Measurements from ENCODE around the gene OR4N2.
"Not testable (repeated sequence)": the region's sequence is repeated elsewhere in the genome, so short reads cannot be mapped to it uniquely, and the experiment has no call there.

Gene OR4N2, protein sequence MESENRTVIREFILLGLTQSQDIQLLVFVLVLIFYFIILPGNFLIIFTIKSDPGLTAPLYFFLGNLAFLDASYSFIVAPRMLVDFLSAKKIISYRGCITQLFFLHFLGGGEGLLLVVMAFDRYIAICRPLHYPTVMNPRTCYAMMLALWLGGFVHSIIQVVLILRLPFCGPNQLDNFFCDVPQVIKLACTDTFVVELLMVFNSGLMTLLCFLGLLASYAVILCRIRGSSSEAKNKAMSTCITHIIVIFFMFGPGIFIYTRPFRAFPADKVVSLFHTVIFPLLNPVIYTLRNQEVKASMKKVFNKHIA

DNA sequence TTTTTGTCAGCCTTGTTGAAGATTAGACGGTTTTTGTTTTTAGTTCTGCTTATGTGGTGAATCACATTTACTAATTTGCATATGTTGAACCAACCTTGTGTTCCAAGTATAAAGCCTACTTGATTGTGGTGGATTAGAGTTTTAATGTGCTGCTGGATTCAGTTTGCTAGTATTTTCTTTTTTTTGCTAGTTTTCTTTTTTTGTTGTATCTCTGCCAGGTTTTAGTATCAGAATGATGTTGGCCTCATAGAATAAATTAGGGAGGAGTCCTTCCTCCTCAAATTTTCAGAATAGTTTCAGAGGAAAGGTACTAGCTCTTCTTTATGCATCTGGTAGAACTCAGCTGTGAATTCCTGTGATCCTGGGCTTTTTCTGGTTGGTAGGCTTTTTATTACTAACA lies at the start of gene OR4N2:
Gene OR4N2, plus strand, starts transcription at position 301 of the 400 bp plus-strand sequence. CDS start 23,679 bp downstream, outside the sequence.
- not testable (repeated sequence) for DNase-seq

DNA sequence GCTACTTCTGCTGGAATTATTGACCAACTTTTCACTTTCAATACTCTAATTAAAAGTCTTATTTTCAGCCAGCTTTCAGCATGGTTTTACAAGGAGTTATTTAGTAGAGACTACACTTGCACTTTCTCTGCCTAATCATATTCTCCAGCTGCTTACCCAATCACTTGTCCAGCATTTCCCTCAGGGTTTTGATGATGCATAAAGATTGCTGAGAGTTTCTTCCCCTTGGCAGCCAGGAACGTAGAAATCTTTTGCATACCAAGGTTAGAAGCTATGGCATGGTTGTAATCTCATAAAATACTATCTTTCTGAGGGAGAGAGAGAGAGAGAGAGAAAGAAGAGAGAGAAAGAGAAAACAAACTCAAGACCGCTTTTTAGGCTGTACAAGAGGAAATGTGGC lies 49.4 kb upstream of the OR4N2 start:
- no peak for DNase-seq

DNA sequence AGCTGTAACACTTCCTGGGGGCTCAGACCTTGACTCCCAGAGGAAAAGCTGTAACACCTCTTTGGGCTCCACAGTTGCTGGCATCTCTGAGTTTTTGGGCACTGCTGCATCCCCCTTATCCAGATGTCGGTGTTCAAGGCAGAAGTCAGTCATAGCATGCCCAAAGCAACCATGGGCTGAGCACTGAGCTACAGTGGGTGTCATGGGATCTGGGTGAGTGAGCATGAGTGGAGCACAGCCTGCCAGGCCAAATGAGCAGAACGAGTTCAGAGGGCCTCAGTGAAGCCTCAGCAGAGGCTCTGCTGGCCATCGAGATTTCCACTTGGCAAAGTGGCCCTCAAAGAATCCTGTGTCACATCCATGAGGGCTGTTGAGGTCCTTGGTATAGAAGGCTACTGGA lies 32.1 kb upstream of the OR4N2 start:
- not testable (repeated sequence) for DNase-seq

DNA sequence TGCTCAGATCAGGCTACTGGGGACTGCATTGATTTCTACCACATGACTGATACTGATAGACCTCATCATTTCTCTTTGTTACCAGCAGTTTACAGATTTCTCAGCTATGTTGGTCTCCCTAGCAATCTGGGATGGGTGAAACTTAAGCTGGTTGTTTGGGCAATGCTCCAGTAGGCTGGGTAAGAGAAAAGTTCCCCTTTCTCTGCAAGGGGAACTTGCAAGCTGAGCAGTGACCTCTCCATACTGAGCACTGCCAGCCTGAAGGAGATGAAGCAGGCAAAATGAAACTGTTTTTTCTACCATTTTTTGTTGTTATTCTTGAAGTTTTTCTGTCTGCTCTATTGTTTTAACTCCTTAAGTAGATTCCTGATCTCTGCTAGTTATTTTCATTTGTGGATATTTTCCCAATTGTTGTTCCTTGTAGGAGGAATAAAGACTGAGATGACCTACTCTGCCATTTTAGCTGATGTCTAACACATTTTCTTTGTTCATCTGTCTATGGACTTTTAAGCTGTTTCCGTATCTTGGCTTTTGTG lies 31.6 kb upstream of the OR4N2 start:
- DNase-seq: no peak

DNA sequence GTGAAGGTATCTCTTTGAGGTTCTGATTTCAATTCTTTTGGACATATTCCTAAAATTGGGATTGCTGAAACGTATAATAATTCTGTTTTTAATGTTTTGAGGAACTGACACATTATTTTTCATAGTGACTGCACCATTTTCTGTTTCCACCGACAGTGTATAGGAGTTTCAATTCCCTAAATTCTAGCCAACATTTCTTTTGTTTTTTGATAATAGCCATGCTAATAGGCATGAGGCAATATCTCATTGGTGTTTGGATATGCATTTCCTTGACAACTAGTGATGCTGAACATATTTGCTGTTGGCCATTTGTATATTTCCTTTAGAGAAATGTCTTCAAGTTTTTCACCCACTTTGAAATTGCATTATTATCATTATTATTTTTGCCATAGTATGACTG lies 31.1 kb upstream of the OR4N2 start:
- not testable (repeated sequence) for DNase-seq

DNA sequence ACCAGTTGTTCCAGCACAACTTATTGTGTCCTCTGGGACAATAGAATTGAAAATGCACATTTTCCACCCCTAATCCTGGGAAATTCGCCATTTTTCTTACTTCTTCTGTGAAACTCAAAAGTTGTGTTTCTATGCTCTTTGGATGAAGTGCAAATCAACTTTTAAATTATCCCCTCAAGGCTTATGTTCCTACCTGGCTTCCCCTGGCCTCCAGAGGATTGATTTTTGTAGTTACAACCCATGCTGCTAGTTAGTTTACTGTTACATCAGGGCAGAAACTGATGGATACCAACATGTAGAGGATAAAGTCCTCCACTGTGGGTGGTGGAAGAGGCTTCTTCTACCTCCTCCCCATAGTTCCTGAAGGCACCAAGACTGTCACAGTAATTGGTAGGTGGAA lies 30.4 kb upstream of the OR4N2 start, which contains the start of gene OR4M1:
Gene OR4M1, plus strand, starts transcription at position 301 of the 400 bp plus-strand sequence. CDS start 6,819 bp downstream, outside the sequence.
- not testable (repeated sequence) for DNase-seq

DNA sequence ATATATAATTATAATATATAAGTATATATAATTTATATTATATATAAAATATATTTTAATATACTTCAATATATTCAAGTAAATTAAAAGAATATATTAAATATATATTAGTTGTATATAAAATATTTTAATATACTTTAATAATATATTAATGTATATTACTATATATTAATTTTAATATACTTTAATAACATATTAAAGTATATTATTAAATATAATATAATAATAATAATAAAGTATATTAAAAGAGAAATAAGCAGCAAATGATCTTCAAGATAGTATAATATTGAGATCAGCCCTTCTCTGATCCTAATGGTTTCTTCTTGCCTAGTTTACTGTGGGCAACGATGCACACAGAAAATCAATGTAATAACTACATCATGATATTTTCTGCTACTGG lies 28.0 kb upstream of the OR4N2 start:
- DNase-seq: no peak

DNA sequence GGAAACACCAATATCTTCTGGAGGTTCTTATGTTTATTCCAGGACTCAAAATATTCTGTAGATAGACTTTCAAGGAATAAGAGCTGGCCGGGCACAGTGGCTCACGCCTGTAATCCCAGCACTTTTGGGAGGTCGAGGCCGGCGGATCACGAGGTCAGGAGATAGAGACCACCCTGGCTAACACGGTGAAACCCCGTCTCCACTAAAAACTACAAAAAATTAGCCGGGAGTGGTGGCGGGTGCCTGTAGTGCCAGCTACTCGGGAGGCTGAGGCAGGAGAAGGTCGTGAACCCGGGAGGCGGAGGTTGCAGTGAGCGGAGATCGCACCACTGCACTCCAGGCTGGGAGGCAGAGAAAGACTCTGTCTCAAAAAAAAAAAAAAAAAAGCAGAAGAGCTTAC lies 17.7 kb upstream of the OR4N2 start:
- DNase-seq: not testable (repeated sequence)

DNA sequence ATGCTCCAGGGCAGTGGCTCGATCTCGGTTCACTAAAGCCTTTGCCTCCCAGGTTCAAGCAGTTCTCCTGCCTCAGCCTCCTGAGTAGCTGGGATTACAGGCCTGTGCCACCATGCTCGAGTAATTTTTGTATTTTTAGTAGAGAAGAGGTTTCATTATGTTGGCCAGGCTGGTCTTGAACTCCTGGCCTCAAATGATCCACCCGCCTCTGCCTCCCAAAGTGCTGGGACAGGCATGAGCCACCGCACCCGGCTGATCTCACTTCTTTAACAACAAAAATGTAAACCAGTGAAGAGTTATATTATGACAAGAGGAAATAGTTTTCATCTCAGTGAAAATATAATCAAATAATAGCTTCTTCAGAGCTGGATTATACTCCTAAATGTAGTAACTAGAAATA lies 16.3 kb upstream of the OR4N2 start:
- not testable (repeated sequence) for DNase-seq

DNA sequence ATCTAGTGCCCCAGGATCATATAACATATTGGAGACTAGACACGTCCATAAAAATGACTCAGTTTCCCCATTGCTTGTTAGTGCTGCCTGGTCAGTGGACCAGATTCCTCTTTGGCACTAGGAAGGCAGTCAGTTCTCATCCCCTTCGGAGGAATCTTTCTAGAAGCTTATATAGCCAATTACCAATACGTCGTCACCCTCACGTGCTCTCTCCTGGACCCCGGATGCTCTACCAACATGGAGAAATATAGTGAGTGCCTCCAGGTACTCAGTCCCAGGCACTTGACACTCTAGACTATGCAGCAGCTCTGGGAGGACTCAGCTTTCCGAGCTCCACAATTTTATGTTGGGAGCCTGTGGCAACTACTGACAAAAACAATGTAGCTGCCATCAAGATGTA lies 15.4 kb upstream of the OR4N2 start:
- DNase-seq: not testable (repeated sequence)

DNA sequence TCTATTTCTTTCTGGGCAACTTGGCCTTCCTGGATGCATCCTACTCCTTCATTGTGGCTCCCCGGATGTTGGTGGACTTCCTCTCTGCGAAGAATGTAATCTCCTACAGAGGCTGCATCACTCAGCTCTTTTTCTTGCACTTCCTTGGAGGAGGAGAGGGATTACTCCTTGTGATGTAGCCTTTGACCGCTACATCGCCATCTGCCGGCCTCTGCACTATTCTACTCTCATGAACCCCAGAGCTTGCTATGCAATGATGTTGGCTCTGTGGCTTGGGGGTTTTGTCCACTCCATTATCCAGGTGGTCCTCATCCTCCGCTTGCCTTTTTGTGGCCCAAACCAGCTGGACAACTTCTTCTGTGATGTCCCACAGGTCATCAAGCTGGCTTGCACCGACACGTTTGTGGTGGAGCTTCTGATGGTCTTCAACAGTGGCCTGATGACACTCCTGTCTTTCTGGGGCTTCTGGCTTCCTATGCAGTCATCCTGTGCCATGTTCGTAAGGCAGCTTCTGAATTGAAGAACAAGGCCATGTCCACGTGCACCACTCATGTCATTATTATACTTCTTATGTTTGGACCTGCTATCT lies 7.0 kb upstream of the OR4N2 start:
- not testable (repeated sequence) for DNase-seq

DNA sequence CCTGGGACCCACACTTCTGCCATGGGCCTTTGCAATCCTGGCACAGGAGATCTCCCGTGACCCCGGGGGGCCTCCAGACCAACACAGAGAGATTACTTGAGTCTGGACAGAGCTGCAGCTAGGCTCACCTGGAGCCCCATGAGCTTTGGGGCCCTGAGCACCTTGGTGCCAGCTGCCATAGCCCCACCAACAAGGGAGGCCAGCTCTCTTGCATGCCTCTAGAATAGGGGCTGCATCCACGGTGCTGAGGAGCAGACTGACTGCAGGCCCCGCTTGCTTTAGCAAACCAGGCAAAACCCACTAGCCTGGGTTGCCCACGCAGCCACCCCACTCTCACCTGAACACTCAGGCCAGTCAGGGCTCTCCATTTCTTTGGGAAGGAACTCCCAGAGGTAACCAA lies 3.7 kb upstream of the OR4N2 start:
- no peak for DNase-seq

DNA sequence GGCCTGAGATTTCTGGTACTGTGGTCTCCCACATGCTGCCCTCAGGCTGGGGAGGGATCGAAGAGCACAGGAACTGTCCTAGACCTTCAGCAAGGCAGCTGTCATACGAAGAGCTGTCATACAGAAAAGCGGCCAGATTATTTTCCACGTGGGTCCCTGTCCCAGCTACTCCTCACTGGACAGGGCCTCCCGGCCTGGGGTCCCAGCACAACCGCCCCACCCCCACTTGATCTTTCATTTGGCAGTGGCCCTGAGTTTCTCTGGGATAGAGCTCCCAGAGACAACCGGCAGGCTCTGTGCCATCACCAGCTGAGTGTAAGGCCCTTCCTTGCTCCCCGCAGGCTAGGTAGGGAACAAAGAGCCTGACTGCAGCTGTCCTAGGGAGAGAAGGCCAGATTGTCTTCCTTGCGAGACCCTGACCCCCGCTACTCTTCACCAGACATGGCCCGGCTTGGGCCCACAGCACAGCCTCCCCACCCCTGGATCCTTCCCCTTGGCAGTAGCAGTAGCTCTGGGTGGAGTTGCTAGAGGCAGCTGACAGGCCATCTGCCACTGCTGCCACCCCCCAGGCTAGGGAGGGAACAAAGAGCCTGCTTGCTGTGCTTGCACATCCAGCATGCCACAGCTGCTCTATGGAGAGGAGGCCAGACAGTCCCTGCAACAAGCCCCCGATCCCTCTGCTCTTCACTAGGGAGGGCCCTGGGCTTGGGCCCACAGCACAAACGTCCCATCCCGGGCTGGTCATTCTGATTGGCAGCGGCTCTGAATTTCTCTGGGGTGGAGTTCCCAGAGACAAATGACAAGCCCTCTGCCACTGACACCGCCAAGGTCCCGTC lies 3.1 kb upstream of the OR4N2 start:
- peak; percentile 37 for DNase-seq

DNA sequence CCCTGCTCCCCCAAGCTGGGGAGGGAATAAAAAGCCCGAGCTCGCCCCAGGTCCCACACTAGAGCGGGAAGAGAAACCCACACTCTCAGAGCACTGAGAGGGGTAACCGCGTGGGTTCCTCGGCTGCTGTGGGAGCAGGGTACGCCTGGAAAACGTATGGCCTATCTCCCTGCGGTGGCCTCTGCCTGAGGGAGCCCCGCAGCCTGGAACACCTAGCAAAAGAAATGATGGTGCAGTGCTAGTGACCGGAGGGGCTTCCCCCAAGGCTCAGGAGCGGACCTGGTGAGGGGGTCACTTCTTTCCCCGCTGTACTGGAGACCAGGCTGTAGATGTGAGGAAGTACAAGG lies 2.5 kb upstream of the OR4N2 start:
- DNase-seq: no peak

DNA sequence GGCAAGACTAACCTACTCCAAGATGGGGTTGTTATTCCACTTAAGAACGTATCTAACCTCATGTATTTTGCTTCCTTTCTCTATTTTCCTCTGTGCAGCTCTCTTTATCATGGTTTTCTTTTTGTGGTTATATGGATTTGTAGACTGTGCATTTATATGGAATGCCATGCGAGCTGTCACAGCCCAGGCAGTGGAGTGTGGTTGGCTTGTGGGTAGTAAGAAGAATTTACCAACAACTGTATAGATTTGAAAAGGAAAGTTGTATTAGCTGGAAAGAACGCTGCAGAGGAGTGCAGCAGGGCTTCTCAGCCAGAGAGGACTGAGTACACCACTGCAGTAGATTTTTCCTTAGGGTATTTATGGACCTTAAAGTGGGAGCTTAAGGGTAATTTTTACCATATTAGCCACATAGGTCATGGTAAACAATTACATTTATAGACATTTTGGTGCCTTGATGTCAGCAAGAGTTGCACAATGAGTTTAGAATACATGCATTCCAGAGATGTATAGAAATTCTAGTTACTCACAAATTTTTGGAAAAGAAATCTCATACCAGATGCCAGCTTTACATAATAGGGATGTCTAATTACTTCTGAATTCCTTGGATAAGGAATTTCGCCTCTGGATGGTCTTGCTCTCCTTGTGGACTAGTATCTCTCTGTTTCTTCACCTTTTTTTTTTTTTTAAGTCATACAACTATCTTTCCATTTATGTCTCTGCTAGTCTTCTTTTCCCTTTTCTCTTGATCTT lies 9.8 kb downstream of the OR4N2 start:
- not testable (repeated sequence) for DNase-seq

DNA sequence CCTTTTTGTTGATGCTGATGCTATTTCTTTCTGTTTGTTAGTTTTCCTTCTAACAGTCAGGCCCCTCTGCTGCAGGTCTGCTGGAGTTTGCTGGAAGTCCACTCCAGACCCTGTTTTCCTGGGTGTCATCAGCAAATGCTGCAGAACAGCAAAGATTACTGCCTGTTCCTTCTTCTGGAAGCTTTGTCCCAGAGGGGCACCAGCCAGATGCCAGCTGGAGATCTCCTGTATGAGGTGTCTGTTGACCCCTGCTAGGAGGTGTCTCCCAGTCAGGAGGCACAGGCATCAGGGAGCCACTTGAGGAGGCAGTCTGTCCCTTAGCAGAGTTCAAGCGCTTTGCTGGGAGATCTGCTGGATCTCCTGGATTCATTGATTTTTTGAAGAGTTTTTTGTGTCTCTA lies 16.3 kb downstream of the OR4N2 start:
- DNase-seq: not testable (repeated sequence)

DNA sequence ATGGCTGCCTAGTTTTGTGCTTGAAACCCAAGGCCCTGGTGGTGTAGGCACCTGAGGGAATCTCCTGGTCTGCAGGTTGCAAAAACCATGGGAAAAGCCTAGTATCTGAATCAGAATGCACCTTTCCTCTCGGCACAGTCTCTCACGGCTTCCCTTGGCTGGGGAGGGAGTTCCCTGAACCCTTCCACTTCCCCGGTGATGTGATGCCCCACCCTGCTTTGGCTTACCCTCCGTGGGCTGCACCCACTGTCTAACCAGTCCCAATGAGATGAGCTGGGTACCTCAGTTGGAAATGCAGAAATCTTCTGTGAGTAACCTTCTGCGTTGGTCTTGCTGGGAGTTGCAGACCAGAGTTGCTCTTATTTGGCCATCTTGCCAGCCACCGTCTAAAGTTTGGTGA lies 17.4 kb downstream of the OR4N2 start:
- not testable (repeated sequence) for DNase-seq

DNA sequence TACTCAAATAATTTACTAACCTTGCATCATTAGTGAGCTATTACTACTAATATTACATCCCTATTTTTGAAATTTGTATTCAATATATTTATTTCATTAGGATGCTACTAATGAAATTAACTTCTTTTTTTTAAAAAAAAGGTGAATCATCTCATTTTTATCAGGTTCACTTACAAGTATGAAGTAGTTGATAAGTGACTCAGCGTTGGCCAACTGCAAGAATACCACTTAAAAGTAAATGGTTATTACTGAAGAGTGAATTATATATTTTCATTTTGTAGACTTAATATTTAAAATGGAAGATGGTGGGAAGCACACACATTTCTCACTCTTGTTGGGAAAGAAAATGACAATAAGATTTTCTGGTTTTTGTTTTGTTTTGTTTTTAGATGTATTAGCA lies 19.6 kb downstream of the OR4N2 start:
- no peak for DNase-seq

DNA sequence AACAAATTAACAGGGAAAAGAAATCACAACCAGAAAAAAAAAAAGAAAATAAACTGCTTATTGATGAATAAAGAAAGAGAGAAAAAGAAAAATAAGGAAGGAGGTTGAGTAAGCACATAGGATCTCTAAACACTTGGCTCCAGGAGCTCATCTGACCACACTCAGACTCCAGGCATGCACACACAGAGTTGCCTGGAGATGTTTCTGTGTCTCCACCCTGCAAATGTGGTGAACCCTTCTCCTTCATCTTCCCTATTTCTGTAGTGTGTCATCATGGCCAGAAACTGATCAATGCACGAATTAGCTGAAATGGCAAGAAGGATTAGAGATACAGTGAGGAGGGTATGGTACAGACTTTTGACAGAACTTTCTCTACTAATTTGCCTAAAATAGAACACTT lies 20.2 kb downstream of the OR4N2 start:
- DNase-seq: no peak

DNA sequence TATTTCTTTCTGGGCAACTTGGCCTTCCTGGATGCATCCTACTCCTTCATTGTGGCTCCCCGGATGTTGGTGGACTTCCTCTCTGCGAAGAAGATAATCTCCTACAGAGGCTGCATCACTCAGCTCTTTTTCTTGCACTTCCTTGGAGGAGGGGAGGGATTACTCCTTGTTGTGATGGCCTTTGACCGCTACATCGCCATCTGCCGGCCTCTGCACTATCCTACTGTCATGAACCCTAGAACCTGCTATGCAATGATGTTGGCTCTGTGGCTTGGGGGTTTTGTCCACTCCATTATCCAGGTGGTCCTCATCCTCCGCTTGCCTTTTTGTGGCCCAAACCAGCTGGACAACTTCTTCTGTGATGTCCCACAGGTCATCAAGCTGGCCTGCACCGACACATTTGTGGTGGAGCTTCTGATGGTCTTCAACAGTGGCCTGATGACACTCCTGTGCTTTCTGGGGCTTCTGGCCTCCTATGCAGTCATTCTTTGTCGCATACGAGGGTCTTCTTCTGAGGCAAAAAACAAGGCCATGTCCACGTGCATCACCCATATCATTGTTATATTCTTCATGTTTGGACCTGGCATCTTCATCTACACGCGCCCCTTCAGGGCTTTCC lies 24.2 kb downstream of the OR4N2 start:
- not testable (repeated sequence) for DNase-seq

DNA sequence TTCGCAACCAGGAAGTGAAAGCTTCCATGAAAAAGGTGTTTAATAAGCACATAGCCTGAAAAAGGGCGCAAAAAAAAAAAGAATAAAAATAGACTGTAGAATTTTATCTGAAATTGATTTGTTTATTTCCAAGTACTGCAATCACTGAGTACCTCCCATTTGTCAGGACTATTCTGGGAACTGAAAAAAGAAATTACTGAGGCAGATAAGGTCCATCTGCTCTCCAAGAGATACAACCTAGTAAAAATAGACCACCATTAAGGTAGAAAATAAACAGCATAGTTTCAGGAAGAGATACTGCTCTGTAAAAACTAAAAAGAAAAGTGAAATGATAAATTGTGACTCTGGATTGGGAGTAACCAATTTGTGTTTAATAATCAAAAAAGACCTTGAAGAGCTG lies 24.7 kb downstream of the OR4N2 start:
- DNase-seq: no peak

DNA sequence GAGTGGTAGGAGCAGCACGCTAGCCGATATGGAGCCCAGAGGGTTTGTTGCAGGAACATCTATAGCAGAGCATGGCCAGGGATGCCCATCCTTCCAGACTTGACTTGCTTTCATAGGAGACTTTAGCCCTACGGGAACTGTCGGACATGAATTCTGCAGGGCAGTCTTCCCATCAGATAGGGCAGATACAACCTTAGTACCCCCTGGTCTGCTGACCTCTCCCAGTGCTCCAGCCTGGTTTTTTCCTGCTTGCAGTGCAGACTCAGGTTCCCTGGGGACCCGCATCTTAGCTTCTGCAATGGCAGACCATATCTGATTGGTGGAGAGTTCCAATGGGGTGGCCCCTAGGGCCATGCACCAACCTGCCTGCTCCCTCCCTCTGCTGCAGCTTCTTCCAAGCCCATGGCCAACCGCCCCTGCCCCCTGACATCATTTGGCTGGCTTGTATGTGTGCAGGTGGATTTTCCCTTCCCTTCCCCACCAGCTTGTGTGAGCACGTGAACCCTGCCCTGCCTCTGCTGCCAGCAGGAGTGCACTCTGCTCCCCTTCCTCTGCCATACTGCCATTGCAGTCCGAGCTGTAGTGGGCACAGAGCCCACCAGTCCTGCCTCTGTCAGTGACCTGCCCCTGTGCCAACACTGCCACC lies 30.8 kb downstream of the OR4N2 start:
- not testable (repeated sequence) for DNase-seq
